ENCODE results near the gene SLC39A11.
"Not testable (repeated sequence)": the region's sequence is repeated elsewhere in the genome, so short reads cannot be mapped to it uniquely, and the experiment has no call there.

The SLC39A11 gene

DNA sequence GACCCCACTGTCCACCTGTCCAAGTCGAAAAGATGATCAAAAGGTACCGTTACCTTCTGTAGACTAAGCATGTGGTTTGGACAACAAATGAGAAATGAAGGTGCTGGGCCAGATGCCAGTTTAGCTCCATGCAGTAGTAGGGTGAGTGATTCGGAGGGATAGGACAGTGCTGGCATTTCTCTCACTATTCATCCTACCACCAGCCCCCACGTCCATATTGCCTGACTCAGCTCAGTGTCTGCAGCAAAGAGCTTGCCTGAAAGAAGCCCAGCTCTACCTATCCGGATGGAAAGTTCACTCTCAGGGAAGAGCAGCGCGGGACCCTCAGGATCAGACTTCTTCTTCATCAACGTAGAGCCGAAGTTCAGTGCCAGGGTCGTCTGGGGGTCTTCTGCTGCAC lies 145.0 kb downstream of the SLC39A11 start:
- no peak for DNase-seq (ENCODE audit: low spot score)

DNA sequence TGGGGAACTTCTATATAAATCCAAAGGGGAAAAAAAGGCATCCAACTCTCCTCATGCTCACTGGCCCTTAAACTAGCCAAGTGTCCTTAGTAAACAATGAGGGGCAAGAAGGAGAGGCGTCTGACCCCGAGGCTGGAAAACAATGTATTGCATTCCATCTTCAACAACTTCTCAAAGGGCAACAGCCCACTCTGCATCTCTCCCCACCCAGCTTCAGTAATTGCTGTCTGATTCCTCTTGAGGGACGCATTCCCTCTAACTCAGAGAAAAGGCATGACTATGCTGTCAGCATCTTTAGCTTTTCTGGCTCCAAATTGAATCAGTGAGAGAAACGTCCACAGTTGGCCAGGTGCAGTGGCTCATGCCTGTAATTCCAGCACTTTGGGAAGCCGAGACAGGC lies 145.8 kb downstream of the SLC39A11 start:
- DNase-seq (ENCODE audit: low spot score): no peak

DNA sequence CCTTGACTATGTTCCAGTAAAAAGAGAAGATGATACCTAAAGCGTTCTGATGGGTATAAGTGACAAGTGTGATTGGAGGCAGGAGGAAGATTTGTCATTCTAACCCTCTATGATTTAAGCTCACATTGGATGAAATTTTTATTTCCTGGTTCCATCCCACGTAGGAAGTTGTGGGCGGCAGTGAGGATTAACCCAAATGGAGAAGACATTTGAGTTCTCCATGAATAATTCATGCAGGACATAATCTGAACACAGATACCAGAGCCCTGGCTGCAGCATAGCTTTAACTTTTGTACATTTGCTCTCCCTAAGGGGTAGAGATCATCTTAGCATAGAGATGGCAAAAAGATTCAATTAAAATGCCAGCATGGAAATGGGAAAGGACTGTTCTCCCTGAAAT lies 146.3 kb downstream of the SLC39A11 start:
- DNase-seq (ENCODE audit: low spot score): no peak

DNA sequence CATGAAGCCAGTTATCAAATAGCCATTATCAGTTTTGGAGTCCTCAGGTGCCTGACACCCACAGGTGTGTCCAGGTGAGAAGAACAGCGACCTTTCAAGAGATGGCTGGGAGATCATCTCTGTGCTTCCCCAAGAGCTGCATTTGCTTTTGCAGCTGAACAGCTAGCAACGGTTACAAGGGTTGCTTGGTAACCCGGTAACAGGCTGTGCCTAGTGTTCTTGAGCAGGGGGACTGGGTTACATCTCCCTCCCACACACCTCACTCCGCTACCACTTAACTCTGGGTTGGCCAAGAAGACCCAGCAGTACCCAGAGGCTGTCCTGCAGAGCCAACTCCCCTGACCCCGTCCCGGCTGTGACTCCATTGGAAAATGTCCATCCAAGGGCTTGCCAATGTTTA lies 147.0 kb downstream of the SLC39A11 start:
- no peak for DNase-seq (ENCODE audit: low spot score)

DNA sequence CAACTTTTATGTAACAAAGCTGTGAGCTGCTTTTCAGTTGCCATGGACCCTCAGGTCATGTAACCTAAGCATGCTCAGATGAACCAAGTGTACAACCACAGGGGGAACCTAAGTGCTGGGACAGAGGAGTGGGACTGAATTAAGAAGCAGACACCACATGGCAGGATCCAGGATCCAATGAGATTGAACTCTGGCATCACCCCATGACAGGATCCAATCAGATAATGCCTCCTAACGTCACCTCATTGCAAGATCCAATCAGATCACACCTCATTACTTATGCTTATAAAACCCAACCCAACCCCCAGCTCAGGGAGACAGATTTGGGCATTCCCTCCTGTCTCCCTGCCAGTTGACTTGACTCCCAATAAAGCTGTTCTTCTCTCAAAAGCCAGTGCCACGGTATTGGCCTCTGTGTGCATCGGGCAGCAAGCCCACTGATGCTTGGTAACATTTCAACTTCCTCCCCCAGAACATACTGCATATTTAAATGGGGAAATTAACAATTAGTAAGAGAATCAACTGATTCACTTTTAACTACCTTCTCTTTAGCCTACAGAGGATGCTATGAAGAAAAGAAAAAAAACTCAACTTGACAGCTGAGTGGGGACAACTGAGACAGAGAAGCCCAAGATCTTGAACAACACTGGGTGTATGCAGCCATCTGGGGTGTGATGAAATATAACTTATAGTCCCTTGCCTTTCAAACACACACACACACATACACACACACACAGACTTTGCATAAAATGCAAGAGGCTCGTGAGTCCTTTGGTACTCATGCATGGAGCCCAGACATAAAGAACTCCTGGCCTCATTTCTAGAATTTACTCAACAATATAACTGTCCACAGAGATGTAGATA lies 148.4 kb downstream of the SLC39A11 start:
- DNase-seq (ENCODE audit: low spot score): no peak

DNA sequence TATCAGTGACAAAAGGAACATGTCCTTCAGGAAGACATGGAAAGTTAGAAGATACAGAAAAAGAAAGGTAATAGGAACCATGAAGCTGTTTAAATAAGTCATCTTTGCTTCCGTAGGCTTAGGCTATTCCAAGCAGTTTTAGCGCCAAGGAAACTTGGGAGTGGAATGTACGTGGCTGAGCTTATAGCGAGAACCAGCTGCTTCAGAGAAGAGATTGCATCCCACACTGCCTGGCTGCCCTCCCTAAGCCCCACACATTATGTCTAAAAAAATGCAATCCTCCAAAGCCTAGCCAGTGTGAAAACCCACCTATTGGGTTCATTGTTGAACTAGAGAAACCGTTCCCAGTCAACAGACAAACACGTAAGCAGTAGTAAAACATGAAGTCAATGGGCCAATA lies 149.9 kb downstream of the SLC39A11 start:
- no peak for DNase-seq (ENCODE audit: low spot score)

DNA sequence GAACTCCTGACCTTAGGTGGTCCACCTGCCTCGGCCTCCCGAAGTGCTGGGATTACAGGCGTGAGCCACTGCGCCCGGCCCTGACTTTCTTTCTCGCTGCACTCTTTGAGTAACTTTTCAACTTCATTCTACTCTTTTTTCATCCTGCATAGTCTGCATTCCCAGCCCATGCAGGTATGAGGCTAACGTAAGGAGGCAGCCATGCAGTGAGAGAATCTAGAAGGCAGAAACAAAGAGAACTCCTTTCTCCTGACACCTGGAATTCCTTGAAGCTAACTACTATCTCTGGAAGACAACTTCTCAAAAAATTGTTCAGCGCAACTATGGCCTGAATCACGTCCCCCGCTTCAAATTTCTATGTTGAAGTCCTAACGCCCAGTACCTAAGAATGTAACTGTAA lies 152.0 kb downstream of the SLC39A11 start:
- no peak for DNase-seq (ENCODE audit: low spot score)

DNA sequence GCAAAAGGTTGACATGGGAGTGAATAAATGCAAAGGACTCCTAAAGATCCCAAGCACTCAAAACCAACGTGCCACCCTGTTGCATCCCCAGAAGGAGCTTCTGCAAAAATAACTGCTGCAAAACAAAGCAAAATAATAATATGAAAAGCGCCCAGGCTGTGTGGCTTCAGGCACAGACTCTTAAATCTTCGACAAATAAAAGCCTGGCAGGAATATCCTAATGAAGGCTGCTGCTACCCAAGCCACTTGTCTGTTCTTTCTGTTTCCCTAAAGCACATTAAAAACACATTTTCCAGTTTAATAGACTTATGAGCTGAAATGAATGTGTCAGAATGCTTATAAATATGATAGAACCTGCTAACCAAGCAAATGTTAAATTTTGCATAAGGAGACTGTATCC lies 154.0 kb downstream of the SLC39A11 start:
- DNase-seq (ENCODE audit: low spot score): no peak

DNA sequence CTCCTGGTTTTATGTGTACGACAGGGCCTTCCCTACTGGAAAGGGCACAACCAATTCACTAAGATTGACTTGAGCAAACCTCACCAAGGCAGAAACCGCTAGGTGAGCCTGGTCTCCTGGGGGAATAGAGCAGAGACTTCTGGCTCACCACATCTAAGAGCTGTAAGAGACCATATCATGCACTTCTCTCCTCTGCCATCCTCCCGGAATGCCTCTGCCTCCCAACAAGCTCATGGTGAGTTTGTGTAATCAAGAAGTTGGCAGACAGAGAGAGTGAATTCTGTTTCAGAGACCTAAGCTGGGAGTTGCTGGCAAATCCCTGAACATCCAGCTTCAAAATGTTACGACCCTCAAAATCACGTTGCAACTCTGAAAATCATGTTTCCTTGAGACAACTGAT lies 154.8 kb downstream of the SLC39A11 start:
- no peak for DNase-seq (ENCODE audit: low spot score)

DNA sequence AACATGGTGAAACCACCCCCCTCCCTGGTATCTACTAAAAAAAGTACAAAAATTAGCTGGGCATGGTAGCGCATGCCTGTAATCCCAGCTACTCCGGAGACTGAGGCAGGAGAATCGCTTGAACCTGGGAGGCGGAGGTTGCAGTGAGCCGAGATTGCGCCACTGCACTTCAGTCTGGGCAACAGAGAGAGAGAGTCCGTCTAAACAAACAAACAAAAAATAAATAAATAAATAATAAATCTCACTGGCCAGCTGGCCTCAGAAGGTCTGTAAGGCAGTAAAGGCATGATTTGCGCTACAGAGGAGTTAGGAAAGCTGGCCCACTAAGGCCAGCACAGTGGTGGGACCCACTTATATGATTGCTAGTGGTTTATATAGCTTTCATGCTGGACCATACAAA lies 155.2 kb downstream of the SLC39A11 start:
- DNase-seq (ENCODE audit: low spot score): not testable (repeated sequence)

DNA sequence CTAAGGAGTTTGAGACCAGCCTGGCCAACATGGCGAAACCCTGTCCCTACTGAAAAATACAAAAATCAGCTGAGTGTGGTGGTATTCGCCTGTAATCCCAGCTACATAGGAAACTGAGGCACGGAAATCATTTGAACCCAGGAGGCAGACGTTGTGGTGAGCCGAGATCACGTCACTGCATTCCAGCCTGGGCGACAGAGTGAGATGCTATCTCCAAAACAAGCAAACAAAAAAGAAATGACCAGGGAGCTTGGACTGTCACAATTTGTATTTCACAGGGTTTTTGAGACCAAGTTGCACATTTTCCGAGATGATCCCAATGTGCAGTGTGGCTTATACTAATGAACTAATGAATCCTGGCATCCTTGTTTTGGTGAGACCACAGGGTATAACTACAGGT lies 156.5 kb downstream of the SLC39A11 start:
- DNase-seq (ENCODE audit: low spot score): no peak

DNA sequence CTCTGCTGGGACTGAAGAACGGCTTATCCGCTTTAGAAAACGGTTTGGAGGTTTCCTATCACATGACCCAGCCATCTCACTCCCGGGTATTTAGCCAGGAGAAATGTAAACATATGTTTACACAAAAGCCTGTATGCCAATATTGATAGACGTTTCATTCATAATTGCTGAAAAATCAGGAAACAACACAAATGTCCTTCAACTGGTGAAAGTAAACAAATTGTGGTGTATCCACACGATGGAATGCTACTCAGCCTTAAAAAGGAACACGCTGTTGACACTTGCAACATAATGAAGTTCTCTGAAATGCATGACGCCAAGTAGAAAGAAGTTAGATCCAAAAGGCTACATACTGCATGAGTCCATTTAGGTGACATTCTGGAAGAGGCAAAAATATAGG lies 157.6 kb downstream of the SLC39A11 start:
- DNase-seq (ENCODE audit: low spot score): no peak

DNA sequence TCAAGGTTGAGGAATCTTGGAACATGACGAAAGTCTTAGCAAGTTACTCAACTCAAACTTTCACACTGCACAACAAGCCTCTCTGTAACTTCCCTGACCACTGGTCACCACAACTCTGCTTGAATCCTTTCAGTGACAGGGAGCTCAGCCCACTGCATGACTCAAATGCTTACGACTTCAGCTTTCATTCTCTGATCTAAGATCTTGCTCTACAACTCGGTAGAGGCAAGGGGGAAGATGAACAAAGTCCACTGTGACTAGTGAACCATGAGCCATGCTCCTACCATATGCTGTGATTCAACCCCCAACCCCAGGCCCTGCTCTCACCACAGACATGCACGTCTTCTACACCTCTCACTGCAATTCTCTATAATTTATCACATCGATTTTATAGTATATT lies 160.9 kb downstream of the SLC39A11 start:
- no peak for DNase-seq (ENCODE audit: low spot score)

DNA sequence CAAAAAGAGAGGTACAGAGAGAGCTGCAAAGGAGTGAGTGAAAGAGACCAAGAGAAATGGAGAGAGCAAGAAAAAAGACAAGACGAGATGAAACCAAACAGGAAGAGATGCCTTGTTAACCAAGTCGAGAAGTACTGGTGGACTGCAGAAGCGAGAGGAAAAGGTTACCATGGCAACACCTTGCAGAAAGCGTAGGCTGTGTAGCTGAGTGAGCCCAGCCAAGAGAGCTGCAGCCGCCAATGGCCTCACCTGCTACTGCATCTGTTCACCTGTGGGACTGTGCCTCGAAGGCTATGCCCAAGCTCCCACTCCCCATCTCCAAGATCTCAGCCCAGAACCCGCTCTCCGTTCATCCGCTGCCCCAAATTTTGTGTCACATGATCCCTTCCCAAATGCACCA lies 161.3 kb downstream of the SLC39A11 start:
- DNase-seq (ENCODE audit: low spot score): peak; percentile 13

DNA sequence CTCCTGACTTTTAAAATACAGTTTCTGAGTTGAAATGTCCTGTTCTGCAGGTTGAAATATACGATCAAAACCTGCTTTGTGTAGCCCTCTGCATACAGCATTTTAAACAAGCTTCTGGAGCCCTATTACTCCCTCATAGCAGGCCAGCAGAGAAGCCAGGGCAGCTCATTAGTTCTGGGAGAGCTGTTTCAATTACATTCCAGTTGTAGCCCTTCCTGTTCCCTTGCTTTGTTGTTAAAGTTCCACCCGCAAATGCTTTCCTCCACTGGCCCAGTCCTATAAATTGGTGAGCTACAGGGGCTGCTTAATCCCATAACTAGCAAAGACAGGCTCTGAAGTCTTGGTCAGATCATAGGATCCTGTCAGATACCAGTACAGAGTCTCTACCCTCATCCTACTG lies 162.5 kb downstream of the SLC39A11 start:
- no peak for DNase-seq (ENCODE audit: low spot score)

DNA sequence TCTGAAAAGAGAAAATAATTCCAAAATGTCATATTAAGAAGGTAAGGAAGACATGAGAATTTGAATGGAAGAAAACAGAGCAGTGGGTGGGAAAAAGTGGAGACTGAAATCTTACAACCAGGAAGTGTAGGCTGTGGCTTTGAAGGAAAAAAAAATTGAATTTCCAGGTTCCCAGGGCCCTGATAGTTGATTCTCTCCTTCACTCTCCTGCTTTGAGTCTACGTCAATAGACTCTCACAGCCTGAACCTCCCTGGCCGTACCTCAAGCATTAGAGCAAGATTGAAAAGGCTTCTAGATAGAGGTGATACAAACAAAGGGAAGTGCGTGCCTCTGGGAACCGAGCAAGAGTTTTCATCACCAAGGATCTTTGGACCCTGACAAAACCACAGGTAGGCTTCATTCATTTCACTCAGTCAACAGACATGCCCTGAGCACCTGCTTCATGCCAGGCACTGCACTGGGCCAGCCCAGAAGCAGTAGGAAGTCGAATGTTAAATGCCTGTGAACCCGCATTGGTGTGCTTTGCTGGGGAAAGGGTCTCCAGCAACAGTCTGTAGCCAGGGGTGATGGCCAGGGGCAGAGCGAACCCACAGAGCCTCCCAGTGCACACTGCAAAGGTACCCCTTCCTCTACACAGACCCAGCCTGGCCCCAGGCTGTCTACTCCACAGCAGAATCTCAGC lies 163.9 kb downstream of the SLC39A11 start:
- no peak for DNase-seq (ENCODE audit: low spot score)

DNA sequence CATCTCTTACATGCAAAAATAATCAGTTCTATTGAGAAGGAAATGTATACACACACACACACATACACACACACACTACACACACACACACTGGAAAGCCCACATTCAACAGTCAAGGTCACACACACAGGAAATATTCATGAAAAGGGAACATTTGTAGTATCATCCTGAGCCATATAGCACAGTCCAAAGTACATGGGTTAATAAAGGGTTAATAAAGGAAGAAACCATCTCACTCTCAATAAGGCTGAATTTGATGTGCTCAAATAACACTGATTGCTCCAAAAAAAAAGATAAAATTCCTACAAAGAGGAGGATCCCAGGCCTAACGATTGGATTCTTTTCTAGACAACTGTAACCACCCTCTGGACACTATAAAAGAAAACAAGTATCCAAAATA lies 164.7 kb downstream of the SLC39A11 start:
- DNase-seq (ENCODE audit: low spot score): no peak

DNA sequence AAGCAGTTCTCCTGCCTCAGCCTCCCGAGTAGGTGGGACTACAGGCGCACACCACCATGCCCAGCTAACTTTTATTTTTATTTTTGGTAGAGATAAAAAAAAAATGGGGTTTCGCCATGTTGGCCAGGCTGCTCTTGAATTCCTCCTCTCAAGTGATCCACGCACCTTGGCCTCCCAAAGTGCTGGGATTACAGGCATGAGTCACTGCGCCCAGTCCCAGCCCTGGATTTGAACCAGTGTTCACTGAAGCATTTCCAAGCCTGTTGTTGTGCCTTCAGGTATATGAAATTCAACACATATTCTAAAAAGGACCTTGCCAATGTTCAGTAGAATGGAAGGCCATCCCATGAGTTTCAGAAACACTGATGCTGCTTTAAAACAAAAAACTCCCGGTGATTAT lies 165.3 kb downstream of the SLC39A11 start:
- no peak for DNase-seq (ENCODE audit: low spot score)

DNA sequence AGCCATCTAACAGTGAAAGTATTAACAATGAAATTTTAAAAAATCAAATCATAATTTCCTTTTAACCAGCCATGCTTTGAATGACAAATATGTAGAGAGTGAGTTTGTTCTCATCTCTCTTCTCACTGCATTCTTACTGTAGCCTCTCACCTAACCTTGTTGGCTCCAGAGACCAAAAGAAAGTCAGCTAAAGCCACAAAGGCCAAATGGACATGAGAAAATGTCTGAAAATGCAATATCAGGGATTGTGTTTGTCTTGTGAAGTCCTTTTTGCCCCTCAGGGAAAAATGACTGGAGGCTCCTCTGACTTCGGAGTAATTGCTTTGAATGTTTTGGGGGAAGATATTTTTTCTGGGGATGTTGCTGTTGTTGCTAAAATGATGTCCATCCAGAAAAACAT lies 166.3 kb downstream of the SLC39A11 start:
- no peak for DNase-seq (ENCODE audit: low spot score)

DNA sequence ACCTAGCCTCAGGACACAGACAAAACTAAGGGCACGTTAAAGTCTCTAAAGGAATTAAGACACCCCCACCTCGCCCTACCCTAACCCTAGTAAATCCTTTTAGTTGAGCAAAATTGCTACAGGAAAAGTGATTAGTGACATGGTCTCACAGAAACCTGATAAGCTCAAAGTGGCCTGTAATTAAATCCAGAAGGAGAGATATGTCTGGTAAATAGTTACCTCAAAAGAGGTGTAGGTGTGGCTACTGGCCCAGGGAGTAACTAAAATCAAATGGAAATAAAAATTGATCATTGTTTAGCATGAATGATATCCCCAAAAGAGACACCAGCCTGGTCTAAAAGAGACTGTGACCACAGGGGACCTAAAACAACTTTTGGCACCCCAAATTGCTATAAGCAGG lies 168.3 kb downstream of the SLC39A11 start:
- no peak for DNase-seq (ENCODE audit: low spot score)

DNA sequence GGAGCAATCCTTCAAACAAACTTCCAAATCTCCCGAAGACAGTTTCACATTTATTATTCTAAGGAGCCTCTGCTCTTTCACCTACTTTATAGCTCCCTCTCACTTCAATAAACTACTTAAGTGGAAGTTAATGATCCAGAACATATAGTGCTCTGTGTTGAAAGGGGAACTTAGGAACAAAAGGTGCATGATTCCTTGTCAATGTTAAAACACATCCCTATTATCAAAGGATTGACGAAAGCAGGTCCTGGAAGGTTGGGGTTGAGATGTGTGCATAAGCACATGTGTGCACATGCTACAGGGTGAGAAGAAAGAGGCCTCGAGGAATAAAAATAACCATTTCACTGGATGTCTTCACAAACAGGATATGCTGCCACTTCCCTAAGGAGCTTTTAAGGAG lies 170.3 kb downstream of the SLC39A11 start:
- no peak for DNase-seq (ENCODE audit: low spot score)

DNA sequence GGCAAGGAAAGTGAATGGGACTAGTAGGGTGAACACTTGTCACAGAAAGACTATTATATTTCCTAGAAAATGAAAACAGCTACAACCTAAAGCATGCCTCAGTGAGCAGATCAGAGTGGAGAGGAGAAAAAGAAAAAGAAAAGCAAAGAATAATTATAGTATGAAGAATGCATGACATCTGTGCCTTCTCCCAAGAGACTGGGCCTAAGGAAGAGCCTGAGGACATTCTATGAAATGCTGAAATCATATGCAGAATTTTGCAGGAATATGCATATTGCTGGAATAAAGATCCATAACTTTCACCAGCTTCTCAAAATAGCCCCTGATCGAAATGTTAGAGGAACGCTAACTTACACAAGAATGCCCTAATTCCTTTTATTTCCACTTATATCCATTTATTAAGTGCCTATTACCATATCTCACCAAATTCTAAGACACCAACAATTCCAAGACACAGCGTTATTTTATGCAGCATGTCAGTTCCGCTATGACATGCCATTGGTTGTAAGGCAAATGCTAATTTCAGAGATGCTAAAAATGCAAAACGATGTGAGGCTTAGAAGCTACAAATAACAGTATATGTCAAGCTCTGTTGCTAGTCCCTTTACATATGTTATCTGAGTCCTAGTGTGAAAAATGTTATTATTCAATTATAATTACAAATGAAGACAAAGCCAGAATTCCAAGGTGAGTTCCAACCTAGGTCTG lies 171.0 kb downstream of the SLC39A11 start:
- DNase-seq (ENCODE audit: low spot score): no peak

DNA sequence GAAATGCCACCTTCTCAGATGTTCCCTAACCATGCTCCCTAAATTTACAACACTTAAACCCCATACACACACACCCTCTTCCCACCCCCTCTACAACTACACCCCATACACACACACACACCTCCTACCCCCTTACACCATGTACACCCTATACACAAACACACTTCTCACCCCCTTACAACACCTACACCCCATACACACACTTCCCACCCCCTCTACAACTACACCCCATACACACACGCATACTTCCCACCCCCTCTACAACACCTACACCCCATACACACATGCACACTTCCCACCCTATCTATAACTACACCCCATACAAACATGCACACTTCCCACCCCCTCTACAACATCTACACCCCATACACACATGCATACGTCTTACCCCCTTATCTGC lies 172.0 kb downstream of the SLC39A11 start:
- DNase-seq (ENCODE audit: low spot score): no peak
